ENCODE measurements around the gene CIDEB.

CIDEB gene

GRCh38 chr14:24269368-24269767, 38.4 kb downstream of the CIDEB start:
- no peak for DNase-seq

GRCh38 chr14:24268225-24268624, 39.6 kb downstream of the CIDEB start:
- DNase-seq: no peak

GRCh38 chr14:24267516-24267915, 40.3 kb downstream of the CIDEB start:
- no peak for DNase-seq

DNA sequence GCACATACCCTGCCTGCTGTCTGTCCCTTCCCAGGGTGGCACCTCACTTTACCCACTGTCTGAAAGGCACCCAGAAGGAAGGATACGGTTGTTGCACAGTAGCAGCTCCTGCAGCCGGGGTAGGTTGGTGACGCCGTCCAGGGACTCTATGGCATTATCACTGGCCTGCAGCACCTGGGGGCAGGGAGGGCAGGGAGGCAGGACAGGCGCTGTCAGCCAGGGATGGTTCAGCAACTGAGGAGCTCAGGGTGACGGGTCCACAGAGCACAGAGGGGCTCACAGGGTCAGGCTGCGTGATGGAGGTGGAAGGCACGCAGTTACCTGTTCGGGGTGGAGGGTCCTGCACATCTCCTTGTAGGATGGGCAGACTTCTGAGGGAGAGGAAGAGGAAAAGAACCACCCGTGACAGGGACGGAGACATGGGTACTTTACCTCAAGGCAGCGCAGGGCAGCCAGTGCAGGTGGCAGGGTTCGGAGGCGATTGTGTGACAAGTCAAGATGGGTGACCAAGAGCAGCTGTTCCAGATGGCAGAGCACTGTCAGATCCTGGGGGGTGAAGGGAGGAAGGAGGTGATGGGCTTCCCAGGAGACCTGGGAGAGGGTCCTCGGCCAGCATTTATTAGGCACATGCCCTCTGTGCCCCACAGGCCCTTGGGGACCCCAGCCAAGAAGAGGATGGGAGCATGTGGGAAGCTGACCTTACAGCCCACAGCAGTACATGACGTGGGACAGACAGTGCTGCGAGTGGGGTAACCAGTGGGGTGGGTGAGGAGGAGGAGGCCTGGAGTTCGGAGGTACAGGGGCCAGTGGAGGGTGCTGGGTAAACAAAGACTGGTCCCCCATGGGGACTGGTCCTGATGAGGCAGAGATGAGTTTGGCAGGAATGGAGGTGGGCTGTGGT, 41.2 kb downstream of the CIDEB start:
- DNase-seq: no peak

DNA sequence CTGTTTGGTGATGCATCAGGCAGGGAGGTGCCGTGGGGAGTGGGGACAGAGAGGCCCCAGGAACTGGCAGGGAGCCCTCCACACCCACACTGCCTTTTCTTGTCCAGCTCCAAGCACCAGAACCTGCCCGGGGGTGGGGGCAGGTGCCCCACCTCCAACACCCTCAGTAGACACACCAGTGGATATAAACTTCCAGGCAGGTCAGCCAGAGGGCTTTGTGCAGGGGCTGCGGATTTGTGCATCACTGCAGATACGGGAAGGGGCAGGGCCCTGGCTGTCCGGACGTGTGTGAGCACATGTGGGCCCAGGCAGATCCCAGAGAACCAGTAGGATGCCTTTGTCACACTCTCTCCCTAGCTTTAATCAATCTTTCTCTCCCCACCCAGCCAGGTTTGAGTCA, 43.5 kb downstream of the CIDEB start:
- no peak for DNase-seq

DNA sequence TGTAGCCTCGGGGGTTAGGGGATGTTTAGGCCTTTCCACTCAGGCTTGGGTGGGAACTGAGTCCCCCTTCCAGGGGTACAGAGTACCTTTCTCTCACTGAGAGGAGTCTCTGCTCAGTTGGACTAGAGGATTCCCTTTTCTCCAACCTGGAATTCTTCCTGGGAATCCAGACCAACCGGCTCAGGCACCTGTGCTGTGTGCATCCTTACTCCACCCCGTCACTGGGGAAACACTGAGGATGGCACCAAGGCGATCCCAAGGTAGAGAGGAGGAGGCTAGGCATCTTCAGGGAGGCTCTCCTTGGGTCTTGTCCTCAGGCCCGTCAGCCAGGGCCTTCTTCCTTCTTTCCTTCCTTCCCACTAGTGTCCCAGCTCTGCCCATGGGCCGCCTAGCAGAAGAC, 43.9 kb downstream of the CIDEB start:
- no peak for DNase-seq

GRCh38 chr14:24262821-24263733, 44.7 kb downstream of the CIDEB start, which contains the start of gene TGM1:
Gene TGM1, minus strand, starts transcription at chr14:24263177. Its CDS starts 825 bp downstream, at chr14:24262352.
- DNase-seq: no peak

GRCh38 chr14:24261969-24262327, 45.8 kb downstream of the CIDEB start:
- no peak for DNase-seq

GRCh38 chr14:24261256-24261968, 46.4 kb downstream of the CIDEB start:
- no peak for DNase-seq

- no peak for DNase-seq
These were observed 47.0 kb downstream of the CIDEB start for GRCh38 chr14:24260780-24261157.

GRCh38 chr14:24260026-24260779, 47.6 kb downstream of the CIDEB start:
- no peak for DNase-seq

- DNase-seq: no peak
These were observed 48.3 kb downstream of the CIDEB start for GRCh38 chr14:24259282-24260025.

- DNase-seq: no peak
These were observed 49.1 kb downstream of the CIDEB start for GRCh38 chr14:24258548-24259265.

DNA sequence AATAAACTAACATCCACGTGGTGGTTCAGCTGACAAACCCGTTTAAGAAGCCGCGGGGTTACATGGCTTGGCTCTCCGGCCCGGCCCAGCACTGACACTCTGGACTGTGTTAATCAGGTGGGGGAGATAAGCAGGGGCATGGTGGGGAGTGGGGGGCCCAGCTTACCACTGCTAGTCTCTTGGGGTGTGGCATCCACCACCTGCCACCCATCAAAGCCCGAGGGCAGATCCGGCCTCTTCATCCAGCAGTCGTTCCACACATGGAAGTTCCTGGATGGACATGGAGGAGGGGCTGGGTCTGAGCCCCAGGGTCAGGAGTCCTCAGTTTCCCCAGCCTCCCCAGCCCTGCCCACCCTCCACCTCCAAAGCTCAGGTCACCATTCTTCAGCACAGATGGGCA, 49.7 kb downstream of the CIDEB start:
- DNase-seq: no peak

GRCh38 chr14:24256960-24257359, 50.8 kb downstream of the CIDEB start:
- DNase-seq: no peak

DNA sequence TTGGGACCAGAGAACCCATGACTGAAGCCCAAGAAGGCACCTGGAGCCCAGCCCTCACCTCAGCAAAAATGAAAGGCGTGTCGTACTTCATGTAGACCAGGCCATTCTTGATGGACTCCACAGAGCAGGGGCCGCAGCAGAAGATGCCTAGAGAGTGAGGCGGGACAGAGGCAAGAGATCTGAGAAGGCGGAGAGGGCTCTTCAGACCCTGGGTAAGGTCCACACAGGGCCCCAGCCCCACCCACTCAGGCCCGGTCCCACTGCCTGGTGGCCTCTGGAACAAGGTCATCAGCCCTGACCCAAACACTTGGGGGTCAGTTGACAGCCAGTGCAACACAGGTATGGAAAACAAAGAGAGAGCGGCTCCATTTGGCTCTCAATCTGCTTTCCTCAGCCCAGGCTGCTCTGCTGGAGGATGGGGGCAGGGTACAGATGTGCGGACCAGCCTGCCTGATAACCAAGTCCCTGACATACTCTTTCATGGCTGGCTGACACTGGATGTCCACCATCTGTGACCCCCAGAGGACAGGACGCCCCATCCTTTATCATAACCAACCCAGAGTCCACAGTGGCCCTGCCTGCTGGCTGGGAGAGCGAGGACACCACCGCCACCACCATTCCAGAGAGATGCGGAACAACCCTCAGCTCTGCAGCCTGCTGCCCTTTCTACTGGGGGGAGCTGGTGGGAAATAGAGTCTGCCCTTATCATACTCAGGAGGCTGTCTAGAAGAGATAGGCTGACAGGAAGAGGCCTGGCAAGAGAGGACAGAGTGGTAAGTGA, 51.7 kb downstream of the CIDEB start:
- no peak for DNase-seq

DNA sequence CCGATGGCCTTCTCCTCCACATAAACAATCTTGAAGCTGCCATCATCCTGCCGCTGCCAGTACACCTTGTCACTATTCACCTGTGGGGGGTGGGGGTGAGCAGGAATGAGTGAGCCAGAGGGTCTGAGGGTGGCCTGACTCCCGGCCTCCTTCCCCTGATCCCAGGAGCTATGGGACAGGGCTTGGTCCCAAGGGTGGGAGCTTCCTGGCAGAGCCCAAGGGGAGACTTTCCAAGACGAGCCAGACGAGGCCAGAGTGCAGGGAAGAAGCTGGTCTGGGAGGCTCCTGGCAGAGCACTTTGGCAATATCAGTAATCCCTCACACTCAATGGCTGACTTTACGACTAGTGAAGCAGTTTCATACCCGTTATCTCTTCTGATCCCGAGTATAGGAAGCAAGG, 52.3 kb downstream of the CIDEB start:
- no peak for DNase-seq
